Ishikawa (cell line): Measurements from ENCODE around the gene RPL36.

Source experiments
- CEBPB ChIP-seq: IDR thresholded peaks from 2 replicates; pipeline ENCODE4 v1.6.1; 2012
- CREB1 ChIP-seq: IDR thresholded peaks from 2 replicates; pipeline ENCODE4 v1.6.1; 2012; ENCODE audit warnings: low read depth
- EGR1 ChIP-seq: IDR thresholded peaks from 2 replicates; pipeline ENCODE4 v1.6.1; 2012
- EP300 ChIP-seq: IDR thresholded peaks from 2 replicates; pipeline ENCODE4 v1.6.1; 2012; ENCODE audit warnings: borderline replicate concordance
- FOXM1 ChIP-seq: IDR thresholded peaks from 2 replicates; pipeline ENCODE4 v1.6.1; 2012; ENCODE audit warnings: low read depth, borderline replicate concordance
- NFIC ChIP-seq: IDR thresholded peaks from 2 replicates; pipeline ENCODE4 v1.6.1; 2012
- RAD21 ChIP-seq: IDR thresholded peaks from 2 replicates; pipeline ENCODE4 v1.6.1; 2012; ENCODE audit warnings: low read depth
- TAF1 ChIP-seq: IDR thresholded peaks from 2 replicates; pipeline ENCODE4 v1.6.1; 2012; ENCODE audit warnings: low read depth, mild to moderate bottlenecking
- TEAD4 ChIP-seq: IDR thresholded peaks from 2 replicates; pipeline ENCODE4 v1.6.1; 2012
- YY1 ChIP-seq: IDR thresholded peaks from 2 replicates; pipeline ENCODE4 v1.6.1; 2012; ENCODE audit warnings: low read depth
- ZBTB7A ChIP-seq: IDR thresholded peaks from 2 replicates; pipeline ENCODE4 v1.6.1; 2012; ENCODE audit warnings: low read depth
- TF ChIP-seq, protein P1 (sequence below): IDR thresholded peaks from 2 replicates; pipeline ENCODE4 v1.6.1; 2012
- TF ChIP-seq, protein P2 (sequence below): IDR thresholded peaks from 2 replicates; pipeline ENCODE4 v1.6.1; 2012; ENCODE audit warnings: low read depth, mild to moderate bottlenecking
- TF ChIP-seq, protein P3 (sequence below): IDR thresholded peaks from 2 replicates; pipeline ENCODE4 v1.6.1; 2012

DNA sequence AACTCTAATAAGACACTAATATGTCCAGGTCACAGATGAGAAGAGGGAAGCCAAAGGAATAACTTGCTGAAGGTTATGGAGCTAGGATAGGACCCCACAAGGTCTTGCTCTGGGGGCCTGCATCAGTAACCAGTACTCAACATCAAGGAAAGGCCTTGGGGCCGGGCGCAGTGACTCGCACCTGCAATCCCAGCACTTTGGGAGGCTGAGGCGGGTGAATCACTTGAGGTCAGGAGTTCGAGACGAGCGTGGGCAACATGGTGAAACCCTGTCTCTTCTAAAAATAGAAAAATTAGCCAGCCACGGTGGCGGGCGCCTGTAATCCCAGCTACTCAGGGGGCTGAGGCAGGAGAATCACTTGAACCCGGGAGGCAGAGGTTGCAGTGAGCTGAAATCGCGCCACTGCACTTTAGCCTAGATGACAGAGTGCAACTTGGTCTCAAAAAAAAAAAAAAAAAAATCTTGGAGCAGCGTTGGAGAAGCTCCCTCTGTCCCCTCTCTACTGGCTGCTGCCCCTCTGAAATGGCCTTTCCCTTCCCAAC lies 28.0 kb downstream of the RPL36 start:
- TF ChIP-seq TAF1 = no peak
- no peak for TF ChIP-seq EP300
- TF ChIP-seq, protein P1, sequence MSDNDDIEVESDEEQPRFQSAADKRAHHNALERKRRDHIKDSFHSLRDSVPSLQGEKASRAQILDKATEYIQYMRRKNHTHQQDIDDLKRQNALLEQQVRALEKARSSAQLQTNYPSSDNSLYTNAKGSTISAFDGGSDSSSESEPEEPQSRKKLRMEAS = no peak
- no peak for TF ChIP-seq EGR1
- TF ChIP-seq YY1 = no peak
- TF ChIP-seq, protein P2, sequence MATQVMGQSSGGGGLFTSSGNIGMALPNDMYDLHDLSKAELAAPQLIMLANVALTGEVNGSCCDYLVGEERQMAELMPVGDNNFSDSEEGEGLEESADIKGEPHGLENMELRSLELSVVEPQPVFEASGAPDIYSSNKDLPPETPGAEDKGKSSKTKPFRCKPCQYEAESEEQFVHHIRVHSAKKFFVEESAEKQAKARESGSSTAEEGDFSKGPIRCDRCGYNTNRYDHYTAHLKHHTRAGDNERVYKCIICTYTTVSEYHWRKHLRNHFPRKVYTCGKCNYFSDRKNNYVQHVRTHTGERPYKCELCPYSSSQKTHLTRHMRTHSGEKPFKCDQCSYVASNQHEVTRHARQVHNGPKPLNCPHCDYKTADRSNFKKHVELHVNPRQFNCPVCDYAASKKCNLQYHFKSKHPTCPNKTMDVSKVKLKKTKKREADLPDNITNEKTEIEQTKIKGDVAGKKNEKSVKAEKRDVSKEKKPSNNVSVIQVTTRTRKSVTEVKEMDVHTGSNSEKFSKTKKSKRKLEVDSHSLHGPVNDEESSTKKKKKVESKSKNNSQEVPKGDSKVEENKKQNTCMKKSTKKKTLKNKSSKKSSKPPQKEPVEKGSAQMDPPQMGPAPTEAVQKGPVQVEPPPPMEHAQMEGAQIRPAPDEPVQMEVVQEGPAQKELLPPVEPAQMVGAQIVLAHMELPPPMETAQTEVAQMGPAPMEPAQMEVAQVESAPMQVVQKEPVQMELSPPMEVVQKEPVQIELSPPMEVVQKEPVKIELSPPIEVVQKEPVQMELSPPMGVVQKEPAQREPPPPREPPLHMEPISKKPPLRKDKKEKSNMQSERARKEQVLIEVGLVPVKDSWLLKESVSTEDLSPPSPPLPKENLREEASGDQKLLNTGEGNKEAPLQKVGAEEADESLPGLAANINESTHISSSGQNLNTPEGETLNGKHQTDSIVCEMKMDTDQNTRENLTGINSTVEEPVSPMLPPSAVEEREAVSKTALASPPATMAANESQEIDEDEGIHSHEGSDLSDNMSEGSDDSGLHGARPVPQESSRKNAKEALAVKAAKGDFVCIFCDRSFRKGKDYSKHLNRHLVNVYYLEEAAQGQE = no peak
- TF ChIP-seq CEBPB = no peak
- no peak for TF ChIP-seq ZBTB7A
- TF ChIP-seq RAD21 = no peak
- no peak for TF ChIP-seq NFIC
- TF ChIP-seq TEAD4 = no peak
- TF ChIP-seq, protein P3, sequence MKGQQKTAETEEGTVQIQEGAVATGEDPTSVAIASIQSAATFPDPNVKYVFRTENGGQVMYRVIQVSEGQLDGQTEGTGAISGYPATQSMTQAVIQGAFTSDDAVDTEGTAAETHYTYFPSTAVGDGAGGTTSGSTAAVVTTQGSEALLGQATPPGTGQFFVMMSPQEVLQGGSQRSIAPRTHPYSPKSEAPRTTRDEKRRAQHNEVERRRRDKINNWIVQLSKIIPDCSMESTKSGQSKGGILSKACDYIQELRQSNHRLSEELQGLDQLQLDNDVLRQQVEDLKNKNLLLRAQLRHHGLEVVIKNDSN = no peak
- TF ChIP-seq CREB1 = no peak
- TF ChIP-seq FOXM1 = no peak
